ENCODE data around the gene BRINP1. TPM values are rescaled to one million over a fixed set of nuclear protein-coding genes. Genes with fewer than 3 reads are reported as not detected.

BRINP1 gene
- total RNA-seq, 1 experiment from 2014 or later: not detected

DNA sequence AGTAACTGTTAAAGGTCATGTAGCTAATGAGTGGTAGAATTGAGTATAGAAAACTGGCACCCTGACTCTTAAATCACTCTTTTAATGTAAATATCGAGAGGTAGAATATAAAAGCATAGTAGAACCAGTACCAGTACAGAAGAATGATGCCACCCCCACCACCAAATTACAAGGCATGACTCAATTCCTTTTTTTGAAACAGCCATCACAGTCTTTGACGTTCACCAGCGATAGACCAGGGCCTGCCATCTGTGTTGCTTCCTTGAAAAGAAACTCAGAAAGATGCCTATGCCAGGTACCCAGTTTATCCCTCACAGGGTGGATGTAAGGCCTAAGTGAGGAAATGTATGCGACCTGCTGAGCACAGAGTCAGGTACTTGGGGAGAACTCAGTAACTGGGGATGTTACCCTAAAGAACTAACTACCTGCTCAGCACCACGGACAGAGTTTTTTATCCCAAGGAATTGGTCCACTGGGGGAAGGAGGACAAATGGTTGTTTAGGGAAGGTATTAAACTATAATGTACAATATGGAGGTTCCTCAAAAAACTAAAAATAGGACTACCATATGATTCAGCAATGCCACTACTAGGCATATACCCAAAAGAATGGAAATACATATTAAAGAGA, 116.5 kb downstream of the BRINP1 start:
- H3K4me3 ChIP-seq: no peak overlapping the region
- H3K36me3 ChIP-seq (ENCODE audit: low read depth): no peaks in the 10 kb centered on the region
- CTCF ChIA-PET: no interaction called here
- POLR2A ChIA-PET (ENCODE audit: unreplicated experiment): no interaction called here
- H3K27me3 ChIP-seq (ENCODE audit: insufficient read depth, low read depth): no peaks in the 10 kb centered on the region
- no peak for DNase-seq
- intact Hi-C loops (cut with micrococcal nuclease; ENCODE audit: unreplicated experiment): no loop called here
- no TSS peak for BruUV-seq (replicated peaks)
- no peaks in the 10 kb centered on the region for H3K9me2 ChIP-seq (ENCODE audit: insufficient read depth)
- no peaks in the 10 kb centered on the region for H3K9me3 ChIP-seq (ENCODE audit: insufficient read depth, low read depth)
- no peaks in the 10 kb centered on the region for H3F3A ChIP-seq (ENCODE audit: insufficient read depth, low read depth)
- H2AFZ ChIP-seq: no peak overlapping the region
- no peaks in the 10 kb centered on the region for H3K4me1 ChIP-seq (replicated peaks; ENCODE audit: insufficient read depth)
- H3K79me2 ChIP-seq (ENCODE audit: low read depth): no peaks in the 10 kb centered on the region
- no peak overlapping the region for H3K4me2 ChIP-seq
- H3K27ac ChIP-seq: no peak overlapping the region
- TF ChIP-seq, protein P1, sequence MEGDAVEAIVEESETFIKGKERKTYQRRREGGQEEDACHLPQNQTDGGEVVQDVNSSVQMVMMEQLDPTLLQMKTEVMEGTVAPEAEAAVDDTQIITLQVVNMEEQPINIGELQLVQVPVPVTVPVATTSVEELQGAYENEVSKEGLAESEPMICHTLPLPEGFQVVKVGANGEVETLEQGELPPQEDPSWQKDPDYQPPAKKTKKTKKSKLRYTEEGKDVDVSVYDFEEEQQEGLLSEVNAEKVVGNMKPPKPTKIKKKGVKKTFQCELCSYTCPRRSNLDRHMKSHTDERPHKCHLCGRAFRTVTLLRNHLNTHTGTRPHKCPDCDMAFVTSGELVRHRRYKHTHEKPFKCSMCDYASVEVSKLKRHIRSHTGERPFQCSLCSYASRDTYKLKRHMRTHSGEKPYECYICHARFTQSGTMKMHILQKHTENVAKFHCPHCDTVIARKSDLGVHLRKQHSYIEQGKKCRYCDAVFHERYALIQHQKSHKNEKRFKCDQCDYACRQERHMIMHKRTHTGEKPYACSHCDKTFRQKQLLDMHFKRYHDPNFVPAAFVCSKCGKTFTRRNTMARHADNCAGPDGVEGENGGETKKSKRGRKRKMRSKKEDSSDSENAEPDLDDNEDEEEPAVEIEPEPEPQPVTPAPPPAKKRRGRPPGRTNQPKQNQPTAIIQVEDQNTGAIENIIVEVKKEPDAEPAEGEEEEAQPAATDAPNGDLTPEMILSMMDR (conservative IDR thresholded peaks at IDR 0.05): no peak
- TF ChIP-seq EZH2 (IDR thresholded peaks at IDR 0.05; ENCODE audit: low read depth): no peak
- no peaks in the 10 kb centered on the region for H4K20me1 ChIP-seq (ENCODE audit: insufficient read depth)

- no peaks in the 10 kb centered on the region for H3F3A ChIP-seq (ENCODE audit: insufficient read depth, low read depth)
- H3K4me3 ChIP-seq: no peak overlapping the region
- DNase-seq: no peak
- H3K79me2 ChIP-seq (ENCODE audit: low read depth): no peaks in the 10 kb centered on the region
- no peak overlapping the region for H2AFZ ChIP-seq
- intact Hi-C loops (cut with micrococcal nuclease; ENCODE audit: unreplicated experiment): no loop called here
- CTCF ChIA-PET: no interaction called here
- H3K4me1 ChIP-seq (replicated peaks; ENCODE audit: insufficient read depth): no peaks in the 10 kb centered on the region
- H3K27me3 ChIP-seq (ENCODE audit: insufficient read depth, low read depth): no peaks in the 10 kb centered on the region
- no peaks in the 10 kb centered on the region for H4K20me1 ChIP-seq (ENCODE audit: insufficient read depth)
- POLR2A ChIA-PET (ENCODE audit: unreplicated experiment): no interaction called here
- no peaks in the 10 kb centered on the region for H3K36me3 ChIP-seq (ENCODE audit: low read depth)
- no peaks in the 10 kb centered on the region for H3K9me3 ChIP-seq (ENCODE audit: insufficient read depth, low read depth)
- H3K27ac ChIP-seq: no peak overlapping the region
- no peak for TF ChIP-seq EZH2 (IDR thresholded peaks at IDR 0.05; ENCODE audit: low read depth)
- TF ChIP-seq, protein P1 (conservative IDR thresholded peaks at IDR 0.05): no peak
- no TSS peak for BruUV-seq (replicated peaks)
- H3K9me2 ChIP-seq (ENCODE audit: insufficient read depth): no peaks in the 10 kb centered on the region
- no peak overlapping the region for H3K4me2 ChIP-seq
Measured at GRCh38 chr9:119251936-119252335, 117.3 kb downstream of the BRINP1 start.

GRCh38 chr9:119250730-119251129, 118.5 kb downstream of the BRINP1 start:
- Histone ChIP-seq H4K20me1 (ENCODE audit: insufficient read depth) (no peaks in the 10 kb centered on the region), H3K9me3 (ENCODE audit: insufficient read depth, low read depth) (no peaks in the 10 kb centered on the region), H3K27ac (no peak overlapping the region), H3K4me3 (no peak overlapping the region), H3K9me2 (ENCODE audit: insufficient read depth) (no peaks in the 10 kb centered on the region), H3K4me2 (no peak overlapping the region), H3K4me1 (replicated peaks; ENCODE audit: insufficient read depth) (no peaks in the 10 kb centered on the region), H3K36me3 (ENCODE audit: low read depth) (no peaks in the 10 kb centered on the region), H3K79me2 (ENCODE audit: low read depth) (no peaks in the 10 kb centered on the region), H3K27me3 (ENCODE audit: insufficient read depth, low read depth) (no peaks in the 10 kb centered on the region), H2AFZ (no peak overlapping the region), H3F3A (ENCODE audit: insufficient read depth, low read depth) (no peaks in the 10 kb centered on the region)
- POLR2A ChIA-PET (ENCODE audit: unreplicated experiment): no interaction called here
- TF ChIP-seq, protein P1 (conservative IDR thresholded peaks at IDR 0.05): no peak
- TF ChIP-seq EZH2 (IDR thresholded peaks at IDR 0.05; ENCODE audit: low read depth): no peak
- CTCF ChIA-PET: no interaction called here
- intact Hi-C loops (cut with micrococcal nuclease; ENCODE audit: unreplicated experiment): no loop called here
- no peak for DNase-seq
- no TSS peak for BruUV-seq (replicated peaks)
